Measurements from ENCODE around the gene SEC22A.

Gene SEC22A

GRCh38 chr3:123271466-123272159 is 69.9 kb downstream of the SEC22A start:
- no peak for DNase-seq

GRCh38 chr3:123272547-123272946 is 70.8 kb downstream of the SEC22A start:
- DNase-seq: no peak

GRCh38 chr3:123275691-123276090 is 73.9 kb downstream of the SEC22A start:
- DNase-seq: no peak

- DNase-seq: no peak
Measured at GRCh38 chr3:123276346-123277006, 74.7 kb downstream of the SEC22A start.

GRCh38 chr3:123277106-123277505 is 75.4 kb downstream of the SEC22A start:
- DNase-seq: no peak

GRCh38 chr3:123278446-123278845 is 76.7 kb downstream of the SEC22A start:
- DNase-seq: no peak

- no peak for DNase-seq
Measured at GRCh38 chr3:123279121-123279520, 77.4 kb downstream of the SEC22A start.

GRCh38 chr3:123281406-123281805 is 79.7 kb downstream of the SEC22A start:
- no peak for DNase-seq

- no peak for DNase-seq
Measured at GRCh38 chr3:123281929-123282328, 80.2 kb downstream of the SEC22A start.

- no peak for DNase-seq
Measured at GRCh38 chr3:123282461-123282860, 80.7 kb downstream of the SEC22A start.

GRCh38 chr3:123283074-123283473 is 81.3 kb downstream of the SEC22A start:
- no peak for DNase-seq

- DNase-seq: no peak
Measured at GRCh38 chr3:123283657-123284398, 82.1 kb downstream of the SEC22A start.

GRCh38 chr3:123284399-123285010 is 82.8 kb downstream of the SEC22A start:
- DNase-seq: no peak

- no peak for DNase-seq
Measured at GRCh38 chr3:123285066-123285465, 83.3 kb downstream of the SEC22A start.

- DNase-seq: no peak
Measured at GRCh38 chr3:123285479-123285878, 83.7 kb downstream of the SEC22A start.

- DNase-seq: no peak
Measured at GRCh38 chr3:123285931-123286307, 84.2 kb downstream of the SEC22A start.

GRCh38 chr3:123286308-123287023 is 84.7 kb downstream of the SEC22A start:
- no peak for DNase-seq

GRCh38 chr3:123287051-123287961 is 85.6 kb downstream of the SEC22A start:
- DNase-seq: no peak

- peak; percentile 7 for DNase-seq
Measured at GRCh38 chr3:123287962-123288302, 86.2 kb downstream of the SEC22A start.

- DNase-seq: no peak
Measured at GRCh38 chr3:123289391-123290106, 87.8 kb downstream of the SEC22A start.

Data from NCI-H446 treated with DMSO at 0.1 percent for 48 hours (cell line).